A549 (cell line): ENCODE data around the gene SULF2. TPM values are rescaled to one million over a fixed set of nuclear protein-coding genes. Genes with fewer than 3 reads are reported as not detected.

Experiments used
- ATAC-seq, 2 experiments: fragments of 200-7000 bp in 1 of 2; fragments of >200 bp in 1 of 2; cut with Nextera tagmentation in 1 of 2; cut with Tn5 transposase in 1 of 2; 3 replicates each; pipeline versions ENCODE4 v1.8.0 to v1.9.1; 2018 to 2020; ENCODE audit warnings: mild to moderate bottlenecking in 1 of 2, moderate library complexity in 1 of 2
- CTCF ChIA-PET: fragments of 300-600 bp; sonication (Branson Sonifier 250); formaldehyde crosslinking; extraction: SDS; loops from one replicate; lab custom pipeline; 2021; ENCODE audit warnings: antibody characterized with exemption, inconsistent platforms; lab: Yijun Ruan, JAX
- POLR2A ChIA-PET: fragments of 350-600 bp; formaldehyde crosslinking; extraction: SDS; loops from one replicate; lab custom pipeline; 2021; ENCODE audit warnings: antibody characterized with exemption, inconsistent platforms; lab: Yijun Ruan, JAX
- DNase-seq, 2 experiments: peaks; one replicate each; pipeline versions ENCODE4 v3.0.0 to v3.0.0-alpha.2; 2011 to 2016; ENCODE audit warnings: low read depth in 1 of 2, low spot score in 1 of 2
- FAIRE-seq: peaks from 2 replicates; lab custom pipeline; 2011; peaks lifted over from hg19 to GRCh38; lab: Jason Lieb, UNC
- H3K27ac ChIP-seq, 2 experiments: fragments of >200 bp; sonication (Bioruptor Twin); formaldehyde crosslinking; 3 replicates each; pipeline ENCODE4 v1.5.1; 2016 to 2017
- H3K4me1 ChIP-seq: fragments of >200 bp; sonication (Bioruptor Twin); formaldehyde crosslinking; 3 replicates; pipeline ENCODE4 v1.6.1; 2016
- H3K4me2 ChIP-seq: fragments of >200 bp; sonication (Bioruptor Twin); formaldehyde crosslinking; 3 replicates; pipeline ENCODE4 v1.6.1; 2016
- H3K4me3 ChIP-seq: fragments of >200 bp; sonication (Bioruptor Twin); formaldehyde crosslinking; 3 replicates; pipeline ENCODE4 v1.5.1; 2016
- H3K9me3 ChIP-seq: fragments of >200 bp; sonication (Bioruptor Twin); formaldehyde crosslinking; 3 replicates; pipeline ENCODE4 v1.6.1; 2016
- CHD2 ChIP-seq: fragments of 150-350 bp; IDR thresholded peaks from 2 replicates; pipeline ENCODE4 v1.6.1; 2014; ENCODE audit warnings: low read length; ENCODE audit not compliant: partially characterized antibody
- CHD4 ChIP-seq: fragments of 200-600 bp; sonication (generic); IDR thresholded peaks from 2 replicates; pipeline ENCODE4 v1.6.1; 2016; ENCODE audit warnings: antibody characterized with exemption, mild to moderate bottlenecking, borderline replicate concordance
- HDAC2 ChIP-seq: fragments of 200-600 bp; sonication (generic); IDR thresholded peaks from 2 replicates; pipeline ENCODE4 v1.6.1; 2016
- JUNB ChIP-seq: fragments of >200 bp; sonication (Bioruptor Twin); formaldehyde crosslinking; IDR thresholded peaks from 2 replicates; pipeline ENCODE4 v1.6.1; 2016
- MAFK ChIP-seq: fragments of 450-650 bp; IDR thresholded peaks from 2 replicates; pipeline ENCODE4 v1.6.1; 2014; ENCODE audit not compliant: partially characterized antibody
- MYC ChIP-seq: IDR thresholded peaks from 2 replicates; pipeline ENCODE4 v1.6.1; 2012; ENCODE audit warnings: mild to moderate bottlenecking, inconsistent platforms, low read length, improper control_type of control experiment, borderline replicate concordance
- NFE2L2 ChIP-seq: fragments of 150-350 bp; conservative IDR thresholded peaks from 2 replicates; pipeline ENCODE4 v1.6.1; 2014; ENCODE audit warnings: low read length
- NPAS2 ChIP-seq: fragments of 250-450 bp; sonication (Bioruptor Pico); IDR thresholded peaks from 2 replicates; pipeline ENCODE4 v1.8.0; 2022; ENCODE audit warnings: mild to moderate bottlenecking, moderate library complexity, borderline replicate concordance
- SREBF2 ChIP-seq: fragments of 450-650 bp; IDR thresholded peaks from 2 replicates; pipeline ENCODE4 v1.6.1; 2014; ENCODE audit warnings: mild to moderate bottlenecking, moderate library complexity
- ZNF302 ChIP-seq: fragments of 250-450 bp; sonication (Bioruptor Pico); IDR thresholded peaks from 2 replicates; pipeline ENCODE4 v1.9.0; 2021; ENCODE audit warnings: inconsistent platforms, mild to moderate bottlenecking, moderate library complexity
- WGBS: methylation state at CpG from one replicate; pipeline ENCODE4 v1.1.6; 2017; ENCODE audit errors: missing lambda C conversion rate; 5-methylcytosine and 5-hydroxymethylcytosine counted together
- polyA plus RNA-seq, 4 experiments: library from polyadenylated mRNA; depleted of rRNA in 3 of 4; stranded (reverse); fragments of >200 nt; fragmentation: RNase III in 1 of 4; extraction: RNeasy Plus Mini Kit Qiagen cat#74134 plus additional on column Dnase treatment in 1 of 4; gene quantifications; 2 replicates in 3 of 4; 3 replicates in 1 of 4; pipeline ENCODE4 v1.2.3, GENCODE V29; 2011 to 2017
- TF ChIP-seq, protein P1 (sequence below): IDR thresholded peaks from 2 replicates; pipeline ENCODE4 v1.6.1; 2012
- TF ChIP-seq, protein P2 (sequence below): fragments of 150-350 bp; IDR thresholded peaks from 2 replicates; pipeline ENCODE4 v1.6.1; 2014; ENCODE audit warnings: low read depth, mild to moderate bottlenecking, low read length
- TF ChIP-seq, protein P3 (sequence below): fragments of 450-650 bp; IDR thresholded peaks from 2 replicates; pipeline ENCODE4 v1.6.1; 2014; ENCODE audit warnings: antibody characterized with exemption
- TF ChIP-seq, protein P4 (sequence below): fragments of >200 bp; sonication (Bioruptor Twin); formaldehyde crosslinking; IDR thresholded peaks from 3 replicates; pipeline ENCODE4 v1.5.1; 2016
- TF ChIP-seq, protein P5 (sequence below): fragments of >200 bp; sonication (Bioruptor Twin); formaldehyde crosslinking; IDR thresholded peaks from 2 replicates; pipeline ENCODE4 v1.6.1; 2016

Gene SULF2
- polyA plus RNA-seq, 2 of the 4 experiments (the other 2 are of a cell fraction) = 5.8 to 16.8 TPM

DNA sequence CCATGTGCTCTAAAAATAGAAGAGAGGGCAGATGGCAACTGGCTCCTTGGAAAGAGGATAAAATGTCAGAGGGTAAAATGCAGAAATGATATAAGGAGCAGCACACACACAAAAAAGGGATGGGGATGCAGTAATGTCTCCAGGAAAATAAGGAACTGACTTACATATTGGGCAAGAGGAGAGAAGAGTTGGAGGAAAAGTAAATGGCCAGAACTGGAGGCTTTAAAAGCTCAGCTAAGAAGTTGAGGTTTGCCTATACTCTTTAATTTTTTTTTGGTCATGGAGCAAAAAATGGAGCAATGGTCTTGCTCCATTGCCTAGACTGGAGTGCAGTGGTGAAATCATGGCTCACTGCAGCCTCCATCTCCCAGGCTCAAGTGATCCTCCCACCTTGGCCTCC lies 93.7 kb downstream of the SULF2 start:
- POLR2A ChIA-PET = no interaction called here
- DNase-seq = no peak

DNA sequence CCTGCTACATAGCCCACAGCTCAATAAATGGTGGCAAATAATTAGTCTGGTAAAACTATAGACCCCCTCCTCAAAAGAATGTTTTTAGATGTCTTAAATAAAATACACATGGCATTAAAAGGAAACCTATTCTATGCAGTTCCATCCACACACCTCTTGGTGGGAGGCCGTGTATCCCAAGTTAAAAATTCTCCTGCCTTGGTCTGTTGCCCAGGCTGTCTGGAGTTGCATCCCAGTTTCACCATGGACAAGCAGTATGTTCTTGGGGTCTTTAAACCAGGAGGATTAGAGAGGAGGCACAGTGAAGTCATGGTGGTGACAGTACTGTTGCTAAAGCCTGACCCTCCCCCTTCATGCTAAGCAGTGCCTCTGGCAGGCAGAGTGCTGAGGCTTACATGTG lies 95.5 kb downstream of the SULF2 start:
- Histone ChIP-seq H3K4me1 (peaks cover 17% of the 10 kb centered on the region), H3K4me2 (peak overlapping the region; percentile 11; the same call in 1 of the 3 replicates), H3K9me3 (no peaks in the 10 kb centered on the region), H3K4me3 (no peak overlapping the region), H3K27ac (peak overlapping the region in 1 of 2 experiments; percentile 75; a peak in 2 of 6 replicates)
- ChIA-PET POLR2A (no interaction called here), CTCF (interaction anchor here (0.9 to 8.1 kb wide), 5 partner anchors 12 to 930 kb away, joined by 5 to 94 read pairs (median 8); partner anchors contain the start of gene SULF2)
- WGBS = 40% methylated on average over 1 of the region's 1 CpG
- no peak for FAIRE-seq
- DNase-seq = no peak
- no peak for ATAC-seq
- TF ChIP-seq, protein P1, sequence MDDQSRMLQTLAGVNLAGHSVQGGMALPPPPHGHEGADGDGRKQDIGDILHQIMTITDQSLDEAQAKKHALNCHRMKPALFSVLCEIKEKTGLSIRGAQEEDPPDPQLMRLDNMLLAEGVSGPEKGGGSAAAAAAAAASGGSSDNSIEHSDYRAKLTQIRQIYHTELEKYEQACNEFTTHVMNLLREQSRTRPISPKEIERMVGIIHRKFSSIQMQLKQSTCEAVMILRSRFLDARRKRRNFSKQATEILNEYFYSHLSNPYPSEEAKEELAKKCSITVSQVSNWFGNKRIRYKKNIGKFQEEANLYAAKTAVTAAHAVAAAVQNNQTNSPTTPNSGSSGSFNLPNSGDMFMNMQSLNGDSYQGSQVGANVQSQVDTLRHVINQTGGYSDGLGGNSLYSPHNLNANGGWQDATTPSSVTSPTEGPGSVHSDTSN = no peak
- no peak for TF ChIP-seq MYC
- no peak for TF ChIP-seq CHD2
- TF ChIP-seq ZNF302 (CRISPR knock-in tag) = no peak
- TF ChIP-seq, protein P2, sequence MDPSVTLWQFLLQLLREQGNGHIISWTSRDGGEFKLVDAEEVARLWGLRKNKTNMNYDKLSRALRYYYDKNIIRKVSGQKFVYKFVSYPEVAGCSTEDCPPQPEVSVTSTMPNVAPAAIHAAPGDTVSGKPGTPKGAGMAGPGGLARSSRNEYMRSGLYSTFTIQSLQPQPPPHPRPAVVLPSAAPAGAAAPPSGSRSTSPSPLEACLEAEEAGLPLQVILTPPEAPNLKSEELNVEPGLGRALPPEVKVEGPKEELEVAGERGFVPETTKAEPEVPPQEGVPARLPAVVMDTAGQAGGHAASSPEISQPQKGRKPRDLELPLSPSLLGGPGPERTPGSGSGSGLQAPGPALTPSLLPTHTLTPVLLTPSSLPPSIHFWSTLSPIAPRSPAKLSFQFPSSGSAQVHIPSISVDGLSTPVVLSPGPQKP = no peak
- TF ChIP-seq, protein P3, sequence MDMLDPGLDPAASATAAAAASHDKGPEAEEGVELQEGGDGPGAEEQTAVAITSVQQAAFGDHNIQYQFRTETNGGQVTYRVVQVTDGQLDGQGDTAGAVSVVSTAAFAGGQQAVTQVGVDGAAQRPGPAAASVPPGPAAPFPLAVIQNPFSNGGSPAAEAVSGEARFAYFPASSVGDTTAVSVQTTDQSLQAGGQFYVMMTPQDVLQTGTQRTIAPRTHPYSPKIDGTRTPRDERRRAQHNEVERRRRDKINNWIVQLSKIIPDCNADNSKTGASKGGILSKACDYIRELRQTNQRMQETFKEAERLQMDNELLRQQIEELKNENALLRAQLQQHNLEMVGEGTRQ = no peak
- TF ChIP-seq, protein P4, sequence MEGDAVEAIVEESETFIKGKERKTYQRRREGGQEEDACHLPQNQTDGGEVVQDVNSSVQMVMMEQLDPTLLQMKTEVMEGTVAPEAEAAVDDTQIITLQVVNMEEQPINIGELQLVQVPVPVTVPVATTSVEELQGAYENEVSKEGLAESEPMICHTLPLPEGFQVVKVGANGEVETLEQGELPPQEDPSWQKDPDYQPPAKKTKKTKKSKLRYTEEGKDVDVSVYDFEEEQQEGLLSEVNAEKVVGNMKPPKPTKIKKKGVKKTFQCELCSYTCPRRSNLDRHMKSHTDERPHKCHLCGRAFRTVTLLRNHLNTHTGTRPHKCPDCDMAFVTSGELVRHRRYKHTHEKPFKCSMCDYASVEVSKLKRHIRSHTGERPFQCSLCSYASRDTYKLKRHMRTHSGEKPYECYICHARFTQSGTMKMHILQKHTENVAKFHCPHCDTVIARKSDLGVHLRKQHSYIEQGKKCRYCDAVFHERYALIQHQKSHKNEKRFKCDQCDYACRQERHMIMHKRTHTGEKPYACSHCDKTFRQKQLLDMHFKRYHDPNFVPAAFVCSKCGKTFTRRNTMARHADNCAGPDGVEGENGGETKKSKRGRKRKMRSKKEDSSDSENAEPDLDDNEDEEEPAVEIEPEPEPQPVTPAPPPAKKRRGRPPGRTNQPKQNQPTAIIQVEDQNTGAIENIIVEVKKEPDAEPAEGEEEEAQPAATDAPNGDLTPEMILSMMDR = no peak
- no peak for TF ChIP-seq SREBF2
- TF ChIP-seq, protein P5, sequence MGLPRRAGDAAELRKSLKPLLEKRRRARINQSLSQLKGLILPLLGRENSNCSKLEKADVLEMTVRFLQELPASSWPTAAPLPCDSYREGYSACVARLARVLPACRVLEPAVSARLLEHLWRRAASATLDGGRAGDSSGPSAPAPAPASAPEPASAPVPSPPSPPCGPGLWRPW = no peak
- no peak for TF ChIP-seq JUNB
- no peak for TF ChIP-seq NPAS2

More for the DNA sequence above, 93.7 kb downstream of the SULF2 start:
- Histone ChIP-seq H3K27ac (no peak overlapping the region), H3K4me2 (no peak overlapping the region), H3K9me3 (no peaks in the 10 kb centered on the region), H3K4me1 (peaks cover 17% of the 10 kb centered on the region), H3K4me3 (no peak overlapping the region)
- FAIRE-seq (no peak), ATAC-seq (no peak)
- CTCF ChIA-PET = interaction anchor here (1.2 to 8.1 kb wide), 7 partner anchors 13 to 928 kb away, joined by 3 to 94 read pairs (median 7); no protein-coding TSS in a partner anchor
- TF ChIP-seq HDAC2 = no peak

DNA sequence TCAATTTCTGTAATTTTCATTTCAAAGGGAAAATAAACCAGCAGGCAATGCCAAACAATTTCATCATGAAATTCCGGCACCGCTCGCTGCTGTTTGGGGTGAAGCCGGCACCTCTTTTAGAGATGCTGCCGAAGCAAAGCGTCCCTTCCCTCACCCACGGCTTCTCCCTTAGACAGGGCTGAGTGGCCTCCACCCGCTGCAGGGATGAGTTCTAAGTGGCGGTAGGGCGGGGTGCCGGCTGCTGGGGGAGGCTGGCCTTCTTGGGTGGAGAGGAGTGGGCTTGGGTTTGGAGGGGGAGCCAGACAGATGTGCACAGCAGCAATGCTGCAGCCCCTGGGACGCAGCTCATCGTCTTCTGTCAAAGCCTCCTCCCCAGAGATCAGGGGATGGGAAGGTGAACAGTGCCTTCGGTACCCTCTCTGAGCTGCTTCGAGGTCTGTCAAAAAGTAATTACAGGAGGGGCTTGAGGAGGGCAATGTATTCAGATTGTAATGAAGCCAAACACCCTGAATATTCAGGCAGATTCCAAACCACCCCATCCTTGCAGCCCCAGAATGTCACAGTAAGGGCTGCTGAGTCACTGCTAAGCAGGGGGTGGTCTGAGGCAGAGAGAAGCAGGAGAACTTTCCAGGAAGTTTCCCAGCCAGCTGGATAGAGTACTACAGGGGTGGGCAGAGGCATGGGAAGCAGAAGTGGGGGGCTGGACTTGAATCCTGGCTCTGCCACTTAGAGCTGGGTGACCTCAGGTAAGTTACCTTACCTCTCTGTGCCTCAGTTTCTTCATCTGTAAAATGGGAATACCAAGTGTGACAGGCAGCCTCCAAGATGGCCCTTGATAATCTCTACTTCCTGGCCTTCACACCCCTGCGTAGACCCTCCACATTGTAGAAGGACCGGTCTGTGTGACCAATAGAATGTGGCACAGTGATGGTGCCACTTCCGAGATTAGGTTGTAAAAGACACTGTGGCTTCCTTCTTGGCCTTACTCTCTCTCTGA lies 96.6 kb downstream of the SULF2 start:
- H3K9me3 ChIP-seq = no peaks in the 10 kb centered on the region
- H3K4me1 ChIP-seq = peaks cover 17% of the 10 kb centered on the region
- no peak overlapping the region for H3K4me3 ChIP-seq
- H3K27ac ChIP-seq = peak overlapping the region; percentile 2 to 75; a peak in 4 of 6 replicates
- POLR2A ChIA-PET = no interaction called here
- ATAC-seq (peak in 1 of 2 experiments; percentile 37; a peak in 1 of 6 replicates), DNase-seq (no peak), FAIRE-seq (no peak)
- H3K4me2 ChIP-seq = peak overlapping the region; percentile 11; the same call in 1 of the 3 replicates
- 82% methylated on average over 18 of the region's 18 CpGs for WGBS
- CTCF ChIA-PET = interaction anchor here (0.6 to 8.1 kb wide), 7 partner anchors 10 to 931 kb away, joined by 3 to 94 read pairs (median 6); partner anchors contain the start of gene SULF2
- TF ChIP-seq CHD4 (no peak), MAFK (peak; percentile 32), NFE2L2 (0 out of 2 replicates have a peak, but pooled peaks have one; percentile 8)
